Umbilical cord (tissue), 2 donors: ENCODE data around the gene LIX1. TPM values are rescaled to one million over a fixed set of nuclear protein-coding genes. Genes with fewer than 3 reads are reported as not detected.
"Not testable (repeated sequence)": the region's sequence is repeated elsewhere in the genome, so short reads cannot be mapped to it uniquely, and the experiment has no call there.

ENCODE experiments used
- DNase-seq: peaks from one replicate; pipeline ENCODE4 v3.0.0-alpha.2; 2015; ENCODE audit warnings: low spot score
- total RNA-seq: library from RNA; depleted of rRNA; stranded (reverse); fragments of >200 nt; gene quantifications from one replicate; pipeline ENCODE4 v1.2.3, GENCODE V29; 2014; ENCODE audit warnings: low replicate concordance; ENCODE audit not compliant: insufficient read depth

Gene LIX1
- total RNA-seq: 4.8 TPM

GRCh38 chr5:97142521-97143254, at the start of gene LIX1:
LIX1 (minus strand) TSS chr5:97142611; CDS start chr5:97142576, 35 bp downstream.
- DNase-seq: peak; percentile 91

- DNase-seq: no peak
Observed at GRCh38 chr5:97191893-97192292, 49.5 kb upstream of the LIX1 start.

- DNase-seq: not testable (repeated sequence)
Observed at GRCh38 chr5:97189523-97189922, 47.1 kb upstream of the LIX1 start.

GRCh38 chr5:97183930-97184213, 41.5 kb upstream of the LIX1 start:
- DNase-seq: no peak

- peak; percentile 99 for DNase-seq
Observed at GRCh38 chr5:97183100-97183929, 40.9 kb upstream of the LIX1 start, which contains the start of gene RIOK2. RIOK2 (minus strand) TSS chr5:97183247; CDS start chr5:97183191, 56 bp downstream.

GRCh38 chr5:97182571-97183099, 40.2 kb upstream of the LIX1 start:
- DNase-seq: no peak

GRCh38 chr5:97181856-97182545, 39.6 kb upstream of the LIX1 start:
- DNase-seq: no peak

- not testable (repeated sequence) for DNase-seq
Observed at GRCh38 chr5:97179457-97179856, 37.0 kb upstream of the LIX1 start.

- no peak for DNase-seq
Observed at GRCh38 chr5:97172227-97172626, 29.8 kb upstream of the LIX1 start.

- DNase-seq: no peak
Observed at GRCh38 chr5:97171703-97172102, 29.3 kb upstream of the LIX1 start.

GRCh38 chr5:97167435-97167834, 25.0 kb upstream of the LIX1 start:
- DNase-seq: no peak

- no peak for DNase-seq
Observed at GRCh38 chr5:97165726-97166125, 23.3 kb upstream of the LIX1 start.

GRCh38 chr5:97164846-97165245, 22.4 kb upstream of the LIX1 start:
- DNase-seq: no peak

- no peak for DNase-seq
Observed at GRCh38 chr5:97163790-97164285, 21.4 kb upstream of the LIX1 start.

- DNase-seq: peak; percentile 29
Observed at GRCh38 chr5:97163360-97163764, 21.0 kb upstream of the LIX1 start.

GRCh38 chr5:97162045-97162444, 19.6 kb upstream of the LIX1 start:
- peak; percentile 79 for DNase-seq

GRCh38 chr5:97157689-97158088, 15.3 kb upstream of the LIX1 start:
- no peak for DNase-seq

- DNase-seq: no peak
Observed at GRCh38 chr5:97151370-97151769, 9.0 kb upstream of the LIX1 start.

- DNase-seq: no peak
Observed at GRCh38 chr5:97150401-97150800, 8.0 kb upstream of the LIX1 start.

- DNase-seq: no peak
Observed at GRCh38 chr5:97149709-97150108, 7.3 kb upstream of the LIX1 start.

GRCh38 chr5:97148288-97148687, 5.9 kb upstream of the LIX1 start:
- no peak for DNase-seq

- no peak for DNase-seq
Observed at GRCh38 chr5:97143704-97144103, 1.3 kb upstream of the LIX1 start.
